Mucosa of rectum (tissue), 2 donors: Measurements from ENCODE around the gene POLR1G.

Experiments used
- H3K27ac ChIP-seq, 2 donors: one replicate each; pipeline ENCODE4 v1.7.0; 2013; ENCODE audit warnings: inconsistent platforms in 2 of 2, low read depth in 2 of 2, low read length in 2 of 2
- H3K27me3 ChIP-seq, 2 donors: one replicate each; pipeline ENCODE4 v1.7.0; 2013; ENCODE audit warnings: low read length in 2 of 2; ENCODE audit not compliant: control insufficient read depth in 2 of 2, insufficient read depth in 2 of 2
- H3K36me3 ChIP-seq, 2 donors: one replicate each; pipeline ENCODE4 v1.7.0; 2013; ENCODE audit warnings: low read length in 2 of 2; ENCODE audit not compliant: control insufficient read depth in 2 of 2, insufficient read depth in 2 of 2
- H3K4me1 ChIP-seq, 2 donors: one replicate each; pipeline ENCODE4 v1.7.0; 2013; ENCODE audit warnings: low read length in 2 of 2, mild to moderate bottlenecking in 1 of 2; ENCODE audit not compliant: control insufficient read depth in 2 of 2, insufficient read depth in 2 of 2
- H3K4me3 ChIP-seq, 2 donors: one replicate each; pipeline ENCODE4 v1.7.0; 2013; ENCODE audit warnings: low read length in 2 of 2
- H3K9ac ChIP-seq, 2 donors: one replicate each; pipeline ENCODE4 v1.7.0; 2013; ENCODE audit warnings: low read length in 2 of 2, low read depth in 1 of 2, mild to moderate bottlenecking in 1 of 2
- H3K9me3 ChIP-seq, 2 donors: one replicate each; pipeline ENCODE4 v1.7.0; 2013; ENCODE audit warnings: low read length in 2 of 2; ENCODE audit not compliant: control insufficient read depth in 2 of 2
- donor health status: healthy.
- donor health status: Normal muscosa, but diverticular disease.

Gene POLR1G

GRCh38 chr19:45395821-45396617 is 10.4 kb upstream of the POLR1G start:
- no peaks in the 10 kb centered on the region for H3K27me3 ChIP-seq
- H3K9ac ChIP-seq, result no peak overlapping the region
- H3K27ac ChIP-seq, result no peak overlapping the region
- no peak overlapping the region for H3K4me3 ChIP-seq
- H3K4me1 ChIP-seq, result peaks cover 4 to 6% of the 10 kb centered on the region in 2 donors
- no peaks in the 10 kb centered on the region for H3K36me3 ChIP-seq
- H3K9me3 ChIP-seq, result no peaks in the 10 kb centered on the region

DNA sequence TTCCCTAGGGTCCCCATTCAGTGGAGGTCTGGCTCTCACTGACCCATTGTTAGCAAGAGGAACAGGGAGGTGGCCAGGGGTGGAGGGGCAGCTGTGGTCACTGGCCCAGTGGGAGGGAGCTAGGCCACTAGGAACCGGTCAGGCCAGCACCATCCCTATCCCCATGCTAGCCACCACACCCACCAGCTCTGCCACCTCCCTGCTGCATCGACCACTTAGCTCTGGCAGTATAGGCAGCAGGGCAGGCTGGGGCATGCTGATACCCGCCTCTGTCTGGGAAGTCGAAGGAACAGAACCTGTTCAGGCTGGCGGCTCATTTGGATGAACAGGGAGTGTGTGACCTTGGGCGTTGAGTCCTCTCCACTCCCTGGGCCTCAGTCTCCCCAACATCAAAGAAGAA is 6.3 kb upstream of the POLR1G start:
- peaks cover 27 to 34% of the 10 kb centered on the region in 2 donors for H3K4me1 ChIP-seq
- no peak overlapping the region for H3K9ac ChIP-seq
- no peaks in the 10 kb centered on the region for H3K9me3 ChIP-seq
- H3K27me3 ChIP-seq, result no peaks in the 10 kb centered on the region
- no peak overlapping the region for H3K4me3 ChIP-seq
- H3K36me3 ChIP-seq, result no peaks in the 10 kb centered on the region
- no peak overlapping the region for H3K27ac ChIP-seq

DNA sequence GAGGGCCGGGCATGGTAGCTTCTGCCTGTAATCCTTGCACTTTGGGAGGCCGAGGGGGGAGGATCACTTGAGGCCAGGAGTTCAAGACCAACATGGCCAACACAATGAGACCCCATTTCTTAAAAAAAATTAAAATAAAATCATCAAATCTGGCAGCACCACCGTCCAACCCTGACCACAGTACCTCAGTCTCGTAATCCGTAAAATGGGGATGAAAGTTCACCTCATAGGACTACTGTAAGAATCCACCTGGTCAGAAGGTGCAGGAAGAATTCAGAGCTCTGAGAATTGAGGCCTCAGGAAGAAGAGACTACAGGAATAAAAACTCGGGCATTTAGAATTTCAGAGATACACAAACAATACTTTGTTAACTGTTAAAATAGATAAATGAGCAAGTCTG is 4.6 kb upstream of the POLR1G start:
- H3K27ac ChIP-seq, result no peak overlapping the region
- no peaks in the 10 kb centered on the region for H3K9me3 ChIP-seq
- peaks cover 31 to 47% of the 10 kb centered on the region in 2 donors for H3K4me1 ChIP-seq

DNA sequence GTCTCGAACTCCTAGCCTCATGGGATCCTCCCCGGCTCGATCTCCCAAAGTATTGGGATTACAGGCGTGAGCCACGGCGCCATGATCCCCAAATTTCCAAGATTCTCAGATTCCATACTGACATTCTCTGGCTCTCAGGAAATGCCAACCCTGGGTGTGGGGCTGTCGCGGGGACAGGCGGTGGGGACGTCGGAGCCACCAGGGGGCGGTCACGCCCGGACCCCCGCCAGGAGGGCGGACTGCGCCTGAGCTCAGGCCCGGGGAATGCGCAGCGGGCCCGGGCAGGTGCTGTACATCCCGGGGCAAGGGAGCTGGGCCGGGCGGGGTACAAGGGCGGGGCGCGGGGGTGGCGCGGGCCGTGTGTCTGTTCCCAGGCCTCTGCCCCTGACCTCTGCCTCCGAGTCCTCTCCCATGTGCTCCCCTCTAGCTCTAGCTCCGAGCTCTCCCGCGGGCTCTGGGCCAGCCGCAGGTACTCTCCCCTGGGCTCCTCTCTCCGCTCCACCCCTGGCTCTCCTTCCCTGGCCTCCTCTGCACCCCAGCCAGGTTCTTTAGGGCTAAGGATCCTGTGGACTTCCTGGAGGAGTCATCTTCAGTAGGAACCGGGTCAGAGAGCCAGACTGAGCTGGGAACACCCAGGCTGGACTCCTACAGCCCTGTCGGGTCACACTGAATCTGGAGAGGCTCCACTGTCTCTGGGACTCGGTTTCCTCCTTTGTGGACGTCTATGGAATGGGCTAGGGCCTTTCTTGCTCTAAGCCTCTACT is 4.0 kb upstream of the POLR1G start:
- Histone ChIP-seq H3K36me3 (no peaks in the 10 kb centered on the region), H3K27ac (peak overlapping the region in 1 of 2 donors; percentile 38), H3K4me1 (peaks cover 38 to 53% of the 10 kb centered on the region in 2 donors), H3K27me3 (no peaks in the 10 kb centered on the region), H3K9me3 (no peaks in the 10 kb centered on the region), H3K9ac (peak overlapping the region; percentile 13 to 14), H3K4me3 (no peak overlapping the region)

More for the DNA sequence above, 4.6 kb upstream of the POLR1G start:
- Histone ChIP-seq H3K36me3 (no peaks in the 10 kb centered on the region), H3K9ac (no peak overlapping the region), H3K27me3 (no peaks in the 10 kb centered on the region), H3K4me3 (no peak overlapping the region)

- Histone ChIP-seq H3K9ac (peak overlapping the region; percentile 13 to 32), H3K27me3 (no peaks in the 10 kb centered on the region), H3K36me3 (peaks cover 0 to 1% of the 10 kb centered on the region in 2 donors), H3K4me3 (peak overlapping the region in 1 of 2 donors; percentile 94), H3K4me1 (peaks cover 39 to 50% of the 10 kb centered on the region in 2 donors), H3K9me3 (no peaks in the 10 kb centered on the region), H3K27ac (no peak overlapping the region)
Measured at GRCh38 chr19:45403272-45403671, 3.2 kb upstream of the POLR1G start.

- H3K9ac ChIP-seq, result peak overlapping the region; percentile 77 to 84
Measured at GRCh38 chr19:45403781-45404556, 2.5 kb upstream of the POLR1G start.

GRCh38 chr19:45404557-45405434 is 1.6 kb upstream of the POLR1G start, which contains the start of gene PPP1R13L:
PPP1R13L (minus strand) TSS chr19:45405069; CDS start chr19:45398318, 6,751 bp downstream.
- H3K9me3 ChIP-seq, result no peaks in the 10 kb centered on the region
- H3K9ac ChIP-seq, result peak within 1 kb of the TSS; percentile 77 to 90
- H3K27ac ChIP-seq, result peak within 1 kb of the TSS; percentile 92 to 97
- peaks cover 35 to 46% of the 10 kb centered on the region in 2 donors for H3K4me1 ChIP-seq
- H3K27me3 ChIP-seq, result no peaks in the 10 kb centered on the region
- H3K36me3 ChIP-seq, result peaks cover 0 to 1% of the 10 kb centered on the region in 2 donors
- H3K4me3 ChIP-seq, result peak within 1 kb of the TSS; percentile 94 to 96

More at GRCh38 chr19:45403781-45404556, 2.5 kb upstream of the POLR1G start:
- H3K36me3 ChIP-seq, result peaks cover 0 to 1% of the 10 kb centered on the region in 2 donors
- peak overlapping the region; percentile 94 to 96 for H3K4me3 ChIP-seq
- H3K27ac ChIP-seq, result peak overlapping the region; percentile 92 to 97
- H3K4me1 ChIP-seq, result peaks cover 35 to 46% of the 10 kb centered on the region in 2 donors
- H3K27me3 ChIP-seq, result no peaks in the 10 kb centered on the region
- H3K9me3 ChIP-seq, result no peaks in the 10 kb centered on the region

- Histone ChIP-seq H3K36me3 (peaks cover 0 to 1% of the 10 kb centered on the region in 2 donors), H3K27ac (peak overlapping the region; percentile 92 to 97), H3K27me3 (no peaks in the 10 kb centered on the region), H3K9me3 (no peaks in the 10 kb centered on the region), H3K4me1 (peaks cover 35 to 46% of the 10 kb centered on the region in 2 donors), H3K4me3 (peak overlapping the region; percentile 94 to 96), H3K9ac (peak overlapping the region; percentile 77 to 90)
Measured at GRCh38 chr19:45405435-45406225, 814 bp upstream of the POLR1G start.
